Measurements from ENCODE around the gene QRSL1.
"Not testable (repeated sequence)": the region's sequence is repeated elsewhere in the genome, so short reads cannot be mapped to it uniquely, and the experiment has no call there.

Gene QRSL1

GRCh38 chr6:106629103-106629858 lies at the start of gene QRSL1, which contains the start of gene RTN4IP1:
QRSL1 (plus strand) TSS chr6:106629578; CDS start chr6:106629682, 104 bp downstream.
RTN4IP1 (minus strand) TSS chr6:106629498; CDS start chr6:106629021, 477 bp downstream.
- DNase-seq = peak; percentile 75 to 96 (median 84)
- intact Hi-C loops (cut with DNase I) = no loop called here

- DNase-seq = no peak
- intact Hi-C loops (cut with DNase I) = no loop called here
Observed at GRCh38 chr6:106581468-106581867, 47.9 kb upstream of the QRSL1 start.

- DNase-seq = no peak
- intact Hi-C loops (cut with DNase I) = no loop called here
Observed at GRCh38 chr6:106586815-106587415, 42.5 kb upstream of the QRSL1 start.

- intact Hi-C loops (cut with DNase I); DNase-seq: not testable (repeated sequence)
Observed at GRCh38 chr6:106588937-106589336, 40.4 kb upstream of the QRSL1 start.

GRCh38 chr6:106591111-106591825 lies 38.1 kb upstream of the QRSL1 start:
- no peak for DNase-seq
- intact Hi-C loops (cut with DNase I) = no loop called here

- intact Hi-C loops (cut with DNase I) = no loop called here
- DNase-seq = no peak
Observed at GRCh38 chr6:106599440-106599839, 29.9 kb upstream of the QRSL1 start.

- intact Hi-C loops (cut with DNase I) = no loop called here
- DNase-seq = no peak
Observed at GRCh38 chr6:106600329-106600728, 29.0 kb upstream of the QRSL1 start.

GRCh38 chr6:106608080-106608668 lies 21.2 kb upstream of the QRSL1 start:
- no peak for DNase-seq
- intact Hi-C loops (cut with DNase I) = no loop called here

- intact Hi-C loops (cut with DNase I) = no loop called here
- DNase-seq = no peak
Observed at GRCh38 chr6:106609699-106610098, 19.7 kb upstream of the QRSL1 start.

GRCh38 chr6:106611030-106611429 lies 18.3 kb upstream of the QRSL1 start:
- no peak for DNase-seq
- intact Hi-C loops (cut with DNase I) = no loop called here

GRCh38 chr6:106612671-106613416 lies 16.5 kb upstream of the QRSL1 start:
- intact Hi-C loops (cut with DNase I) = no loop called here
- DNase-seq = no peak

- intact Hi-C loops (cut with DNase I) = no loop called here
- no peak for DNase-seq
Observed at GRCh38 chr6:106613590-106613989, 15.8 kb upstream of the QRSL1 start.

GRCh38 chr6:106614166-106614565 lies 15.2 kb upstream of the QRSL1 start:
- no peak for DNase-seq
- intact Hi-C loops (cut with DNase I) = no loop called here

- intact Hi-C loops (cut with DNase I) = no loop called here
- DNase-seq = no peak
Observed at GRCh38 chr6:106614592-106615257, 14.7 kb upstream of the QRSL1 start.

- intact Hi-C loops (cut with DNase I) = no loop called here
- no peak for DNase-seq
Observed at GRCh38 chr6:106617302-106617701, 12.1 kb upstream of the QRSL1 start.

- intact Hi-C loops (cut with DNase I) = no loop called here
- DNase-seq = no peak
Observed at GRCh38 chr6:106617857-106618256, 11.5 kb upstream of the QRSL1 start.

- intact Hi-C loops (cut with DNase I) = no loop called here
Observed at GRCh38 chr6:106618324-106618723, 11.1 kb upstream of the QRSL1 start.

GRCh38 chr6:106619223-106619622 lies 10.2 kb upstream of the QRSL1 start:
- intact Hi-C loops (cut with DNase I) = no loop called here

More at GRCh38 chr6:106618324-106618723, 11.1 kb upstream of the QRSL1 start:
- DNase-seq = no peak

GRCh38 chr6:106620931-106621672 lies 8.3 kb upstream of the QRSL1 start:
- intact Hi-C loops (cut with DNase I) = no loop called here
- DNase-seq = no peak

More at GRCh38 chr6:106619223-106619622, 10.2 kb upstream of the QRSL1 start:
- no peak for DNase-seq
